NCI-H187 (cell line): Measurements from ENCODE around the gene ATP2B2.

Source experiments
- DNase-seq, 2 experiments: peaks; one replicate each; lab custom pipeline; 2025; lab: John Stamatoyannopoulos, UW

Gene ATP2B2

GRCh38 chr3:10278501-10278900 lies 226.9 kb downstream of the ATP2B2 start:
- DNase-seq, result no peak

GRCh38 chr3:10277115-10277625 lies 228.2 kb downstream of the ATP2B2 start:
- no peak for DNase-seq

- DNase-seq, result no peak
Observed at GRCh38 chr3:10274601-10275000, 230.8 kb downstream of the ATP2B2 start.
